GM19468 (cell line): ENCODE results near the gene KCNQ1.

Experiments used
- ATAC-seq: cut with Tn5 transposase; IDR thresholded peaks from one replicate; pipeline ENCODE4 v1.9.1; 2021; ENCODE audit warnings: mild to moderate bottlenecking, moderate library complexity, moderate number of reproducible peaks; ENCODE audit not compliant: unreplicated experiment; ENCODE audit errors: extremely low read depth

Gene KCNQ1

GRCh38 chr11:2573240-2574042, 128.6 kb downstream of the KCNQ1 start:
- no peak for ATAC-seq

DNA sequence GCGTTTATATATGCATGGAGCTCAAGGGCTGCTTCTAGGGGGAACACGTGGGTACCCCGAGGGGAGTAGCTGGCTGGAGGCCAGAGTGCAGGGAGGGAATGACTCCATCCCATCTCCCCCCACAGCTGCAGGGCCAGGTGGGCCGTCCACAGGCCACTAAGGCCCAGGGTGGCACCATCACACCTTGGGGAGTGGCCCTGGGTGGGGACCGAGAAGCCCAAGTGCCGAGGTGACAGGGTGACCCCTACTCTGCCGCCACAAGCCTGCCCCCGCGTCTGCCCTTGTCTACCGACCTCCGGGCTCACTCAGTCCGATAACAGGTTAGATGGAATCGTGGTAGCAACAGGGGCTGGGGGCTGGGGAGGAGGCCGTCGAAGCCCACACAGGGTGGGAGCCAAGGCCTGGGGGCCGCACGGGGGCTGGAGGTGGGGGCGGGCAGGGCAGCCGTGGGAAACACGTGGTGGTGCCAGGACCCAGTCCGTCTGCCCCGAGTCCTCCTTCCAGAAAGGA, 129.3 kb downstream of the KCNQ1 start:
- no peak for ATAC-seq

- no peak for ATAC-seq
Observed at GRCh38 chr11:2574553-2575535, 130.0 kb downstream of the KCNQ1 start.

DNA sequence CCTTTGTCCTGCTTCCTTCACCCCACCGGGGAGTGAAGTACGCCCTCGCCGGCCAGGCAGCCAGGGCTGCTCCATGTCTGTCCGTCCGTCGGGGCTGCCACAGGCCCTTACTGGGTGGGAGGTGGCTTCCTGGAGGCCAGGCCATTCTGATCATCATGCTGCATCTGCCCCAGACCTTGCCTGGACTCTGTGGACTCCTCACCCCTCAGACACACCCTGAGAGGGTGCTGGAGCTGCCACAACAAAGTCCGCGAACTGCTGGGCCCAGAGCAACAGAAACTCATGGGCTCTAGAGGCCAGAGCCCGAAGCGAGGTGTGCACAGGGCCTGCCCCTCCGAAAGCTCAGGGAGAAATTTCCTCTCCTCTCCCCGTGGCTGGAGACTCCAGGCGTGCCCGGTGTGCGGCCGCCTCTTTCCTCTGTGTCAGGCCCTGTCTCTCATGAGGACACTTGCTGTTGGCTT, 130.8 kb downstream of the KCNQ1 start:
- ATAC-seq = no peak

DNA sequence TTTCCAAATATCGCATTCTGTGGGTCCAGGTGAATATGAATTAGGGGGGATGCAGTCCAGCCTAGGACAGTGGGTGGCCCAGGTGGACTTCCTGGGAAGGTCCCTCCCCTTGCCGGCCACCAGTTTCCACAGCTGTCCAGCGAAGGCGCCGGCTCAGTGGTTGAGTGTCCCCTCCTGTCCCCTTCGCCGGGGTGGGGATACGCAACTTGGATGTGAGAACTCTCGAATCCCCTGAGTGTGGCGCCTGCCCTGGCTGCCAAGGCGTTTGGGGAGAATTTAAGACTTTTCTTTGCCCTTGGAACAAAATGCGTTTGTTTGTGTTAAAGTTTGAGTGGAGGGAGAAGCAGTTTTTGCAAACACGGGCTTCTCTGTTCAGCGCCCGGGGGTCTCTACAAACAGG, 131.3 kb downstream of the KCNQ1 start:
- no peak for ATAC-seq

DNA sequence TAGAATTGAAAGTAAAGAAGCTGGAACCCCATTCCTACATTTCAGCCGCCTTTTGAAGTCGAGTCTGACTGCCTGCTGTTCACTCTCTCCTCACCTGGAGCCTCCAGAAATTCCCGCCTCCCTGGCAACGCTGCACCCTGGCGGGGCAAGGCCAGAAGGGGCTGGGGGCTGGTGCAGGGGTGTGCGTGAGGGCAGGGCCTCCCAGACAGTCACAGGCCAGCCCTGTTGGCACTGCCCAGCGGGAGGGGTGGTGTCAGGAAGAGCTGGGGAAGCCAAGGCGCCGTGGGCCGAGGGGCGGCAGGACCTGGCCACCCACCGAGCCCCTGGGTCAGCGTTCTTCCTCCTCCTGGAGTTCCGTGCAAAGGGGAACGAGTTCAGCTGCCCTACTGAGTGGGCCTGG, 131.7 kb downstream of the KCNQ1 start:
- no peak for ATAC-seq

DNA sequence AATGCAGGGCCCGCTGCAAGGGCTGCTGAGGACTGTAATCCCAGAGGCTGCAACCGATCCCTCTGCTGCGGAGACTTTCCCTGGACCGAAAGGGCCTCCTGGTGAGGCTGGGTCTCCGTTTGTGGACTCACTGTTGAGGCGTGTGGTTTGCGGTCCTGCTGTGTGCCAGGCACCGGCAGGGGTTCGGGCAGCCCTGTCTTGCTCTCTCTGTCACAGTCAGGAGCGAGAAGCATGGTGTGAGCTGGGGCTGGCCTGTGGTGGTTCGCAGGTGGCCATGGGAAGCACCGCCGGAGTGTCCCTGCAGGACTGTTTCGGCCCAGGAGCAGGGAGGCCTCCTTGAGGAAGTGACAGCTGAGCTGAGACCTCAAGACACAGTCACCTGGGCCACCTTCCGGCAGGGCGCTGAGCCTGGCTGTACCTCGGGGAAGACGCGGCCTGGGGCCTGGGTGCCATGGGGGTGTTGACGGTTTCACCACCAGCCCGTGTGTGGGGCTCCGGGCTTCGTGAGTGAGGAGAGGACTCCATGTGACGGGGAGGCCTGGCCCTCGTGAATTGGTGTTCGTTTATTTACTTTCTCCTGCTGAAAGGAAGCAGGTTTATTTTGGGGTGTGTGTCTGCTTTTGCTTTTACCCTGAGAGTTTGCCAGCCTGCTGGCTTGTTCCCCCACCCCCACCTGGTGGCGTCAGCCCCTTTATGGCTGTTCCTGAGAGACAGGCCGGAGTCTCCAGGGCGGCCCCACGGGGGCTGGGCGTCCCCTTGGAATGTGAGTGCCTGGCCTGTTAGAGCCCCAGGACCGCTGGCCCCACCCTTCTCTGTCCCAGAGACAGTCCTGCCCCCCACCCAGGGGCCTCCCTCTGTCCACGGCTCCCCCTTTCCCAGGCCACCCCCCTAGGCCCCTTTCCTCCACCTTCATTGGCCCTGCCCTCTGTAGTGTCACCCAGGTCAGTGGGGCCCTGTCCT, 132.5 kb downstream of the KCNQ1 start:
- ATAC-seq = no peak

GRCh38 chr11:2577991-2578928, 133.5 kb downstream of the KCNQ1 start:
- ATAC-seq = no peak

GRCh38 chr11:2578929-2579270, 134.1 kb downstream of the KCNQ1 start:
- no peak for ATAC-seq

- ATAC-seq = no peak
Observed at GRCh38 chr11:2579315-2580060, 134.7 kb downstream of the KCNQ1 start.

DNA sequence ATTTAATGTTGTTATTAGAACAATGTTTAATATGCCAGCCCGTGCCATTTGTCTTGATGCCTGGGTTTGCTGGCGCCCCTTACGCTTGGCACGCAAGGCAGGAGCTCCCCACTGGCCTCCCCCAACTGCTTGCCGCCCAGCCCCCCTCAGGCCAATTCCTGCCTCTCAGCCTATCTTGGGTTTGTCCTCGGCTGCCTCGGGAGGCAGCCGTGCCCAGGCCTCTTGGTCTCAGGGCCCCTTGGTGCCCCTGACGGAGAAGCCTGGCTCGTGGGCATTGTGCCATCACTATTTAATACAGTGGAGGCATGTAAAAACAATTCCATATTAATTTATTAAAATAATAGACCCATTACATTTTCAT, 135.2 kb downstream of the KCNQ1 start:
- ATAC-seq = no peak

GRCh38 chr11:2580571-2581001, 135.8 kb downstream of the KCNQ1 start:
- no peak for ATAC-seq

DNA sequence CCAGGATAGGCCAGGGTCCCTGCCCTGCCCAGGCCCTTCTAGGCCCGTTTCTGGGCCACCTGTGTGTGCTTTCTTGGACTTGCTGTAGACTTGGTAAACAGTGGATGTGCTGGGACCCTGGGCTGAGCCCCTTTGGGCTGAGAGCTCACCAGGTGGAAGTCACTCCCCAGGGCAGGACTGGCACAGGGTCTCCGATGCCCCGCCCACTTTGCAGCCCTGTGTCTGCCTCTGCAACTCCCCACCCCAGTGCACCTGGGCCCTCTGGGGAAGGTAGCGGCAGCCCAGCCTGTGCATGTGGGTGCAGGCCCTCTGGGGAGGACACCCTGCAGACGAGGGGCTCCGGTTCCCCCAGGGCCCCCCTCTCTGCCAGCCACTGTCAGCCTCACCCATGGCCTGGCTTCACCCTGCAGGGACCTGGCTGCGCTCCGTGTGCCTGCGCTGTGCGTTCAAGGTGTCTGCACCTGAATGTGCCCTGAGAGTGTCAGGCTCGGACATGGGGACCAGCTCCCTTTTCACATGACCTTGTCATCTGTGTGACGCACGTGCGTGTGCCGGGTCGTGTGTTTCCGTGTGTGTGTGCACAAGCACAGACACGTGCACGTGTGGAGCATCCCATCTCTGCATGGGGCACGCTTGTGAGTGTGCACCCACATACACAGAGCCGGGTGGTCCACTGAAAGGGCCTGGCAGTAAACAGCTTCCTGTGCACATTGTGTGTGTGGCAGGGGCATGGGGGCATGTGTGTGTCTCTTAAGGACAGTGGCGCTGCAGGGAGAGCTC, 136.5 kb downstream of the KCNQ1 start:
- ATAC-seq = no peak

- no peak for ATAC-seq
Observed at GRCh38 chr11:2581931-2582350, 137.1 kb downstream of the KCNQ1 start.

DNA sequence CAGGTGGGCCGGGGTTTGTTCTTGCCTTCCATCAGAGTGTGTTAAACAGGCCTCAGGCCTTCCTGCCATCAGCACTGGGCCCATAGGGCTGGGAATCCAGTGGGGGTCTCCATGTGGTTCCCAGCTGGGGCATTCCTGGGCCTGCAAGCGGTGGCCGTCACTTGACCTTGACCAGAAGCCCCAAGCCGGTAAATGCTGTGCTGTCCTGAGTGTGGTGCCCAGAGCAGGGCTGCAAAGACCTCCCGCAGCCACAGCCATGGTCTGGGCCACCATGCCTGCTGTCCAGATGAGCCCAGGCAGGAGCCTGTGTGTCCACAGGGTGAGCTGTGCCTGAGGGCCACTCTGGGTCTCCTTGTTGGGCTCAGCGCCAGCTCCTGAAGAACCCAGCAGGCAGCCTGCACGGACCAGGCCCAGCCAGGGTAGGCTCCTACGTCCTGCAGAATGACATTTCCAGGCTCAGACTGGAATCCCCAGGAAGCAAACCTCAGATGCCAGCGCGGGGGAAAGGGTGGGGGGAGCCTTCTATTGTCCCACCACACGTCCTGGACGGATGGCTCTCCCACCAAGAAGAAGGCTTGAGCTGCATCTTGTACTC, 137.6 kb downstream of the KCNQ1 start:
- ATAC-seq = no peak

GRCh38 chr11:2582946-2583604, 138.3 kb downstream of the KCNQ1 start:
- ATAC-seq = no peak

DNA sequence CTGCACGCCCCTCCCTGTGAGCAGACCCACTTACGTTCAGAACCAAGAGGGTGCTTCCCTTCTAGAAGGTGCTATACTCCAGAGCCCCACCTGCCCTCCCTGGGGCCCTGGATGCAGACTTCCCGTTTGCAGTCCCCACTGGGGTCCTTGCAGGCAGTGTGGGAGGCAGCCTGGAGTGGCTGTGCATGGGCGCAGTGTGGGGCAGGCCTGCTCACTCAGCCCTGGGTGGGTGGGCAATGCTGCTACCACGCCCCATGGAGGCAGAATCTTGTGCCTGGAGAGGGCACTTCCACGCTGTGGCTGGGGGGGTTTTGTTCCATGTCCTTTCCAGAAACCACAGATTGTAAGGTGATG, 138.8 kb downstream of the KCNQ1 start:
- no peak for ATAC-seq
